GM23248 (cell line): Measurements from ENCODE around the gene NPHP4. TPM values are rescaled to one million over a fixed set of nuclear protein-coding genes. Genes with fewer than 3 reads are reported as not detected.

ENCODE experiments used
- DNase-seq: peaks from one replicate; pipeline ENCODE4 v3.0.0-alpha.2; 2015
- H2AFZ ChIP-seq: fragments of 200-600 bp; sonication (generic); 2 replicates; pipeline ENCODE4 v1.6.1; 2016; ENCODE audit warnings: antibody characterized with exemption
- H3F3A ChIP-seq: fragments of 200-600 bp; sonication (generic); 2 replicates; pipeline ENCODE4 v1.6.1; 2016; ENCODE audit warnings: mild to moderate bottlenecking, antibody characterized with exemption, mixed run types; ENCODE audit not compliant: insufficient read depth
- H3K27ac ChIP-seq: fragments of 200-600 bp; sonication (generic); 2 replicates; pipeline ENCODE4 v1.5.1; 2016; ENCODE audit warnings: mild to moderate bottlenecking
- H3K27me3 ChIP-seq: fragments of 200-600 bp; sonication (generic); replicated peaks from 2 replicates; pipeline ENCODE4 v1.6.1; 2016; ENCODE audit warnings: mild to moderate bottlenecking; ENCODE audit not compliant: insufficient read depth
- H3K36me3 ChIP-seq: fragments of 200-600 bp; sonication (generic); 2 replicates; pipeline ENCODE4 v1.6.1; 2016; ENCODE audit warnings: low read depth, mild to moderate bottlenecking
- H3K4me1 ChIP-seq: fragments of 200-600 bp; sonication (generic); 2 replicates; pipeline ENCODE4 v1.6.1; 2016; ENCODE audit warnings: mild to moderate bottlenecking; ENCODE audit not compliant: insufficient read depth
- H3K4me2 ChIP-seq: fragments of 200-600 bp; sonication (generic); one replicate; pipeline ENCODE4 v1.6.1; 2016; ENCODE audit warnings: mild to moderate bottlenecking; ENCODE audit not compliant: unreplicated experiment
- H3K4me3 ChIP-seq: fragments of 200-600 bp; sonication (generic); 2 replicates; pipeline ENCODE4 v1.5.1; 2016; ENCODE audit warnings: mild to moderate bottlenecking
- H3K79me2 ChIP-seq: fragments of 200-600 bp; sonication (generic); 2 replicates; pipeline ENCODE4 v1.6.1; 2016; ENCODE audit warnings: mild to moderate bottlenecking; ENCODE audit not compliant: insufficient read depth
- H3K9ac ChIP-seq: fragments of 200-600 bp; sonication (generic); 2 replicates; pipeline ENCODE4 v1.6.1; 2016; ENCODE audit warnings: mild to moderate bottlenecking
- H3K9me2 ChIP-seq: fragments of 200-600 bp; sonication (generic); 2 replicates; pipeline ENCODE4 v1.6.1; 2016; ENCODE audit warnings: mixed run types, mild to moderate bottlenecking, moderate library complexity; ENCODE audit not compliant: insufficient read depth
- H3K9me3 ChIP-seq: fragments of 200-600 bp; sonication (generic); one replicate; pipeline ENCODE4 v1.6.1; 2017; ENCODE audit warnings: low read depth
- H4K20me1 ChIP-seq: fragments of 200-600 bp; sonication (generic); 2 replicates; pipeline ENCODE4 v1.6.0; 2016; ENCODE audit not compliant: insufficient read depth
- EZH2 ChIP-seq: fragments of 200-600 bp; sonication (generic); IDR thresholded peaks from 2 replicates; pipeline ENCODE4 v1.6.1; 2018; ENCODE audit warnings: antibody characterized with exemption, mild to moderate bottlenecking; ENCODE audit not compliant: insufficient read depth, poor library complexity, severe bottlenecking
- EZH2phosphoT487 ChIP-seq: fragments of 200-600 bp; sonication (generic); IDR thresholded peaks from 2 replicates; pipeline ENCODE4 v1.6.1; 2018; ENCODE audit warnings: antibody characterized with exemption, moderate library complexity, mild to moderate bottlenecking, low read depth; ENCODE audit not compliant: insufficient read depth
- WGBS, 2 experiments: methylation state at CpG; one replicate each; pipeline ENCODE4 v1.1.6; 2015 to 2017; ENCODE audit warnings: low lambda C conversion rate in 2 of 2, low coverage in 1 of 2; ENCODE audit errors: missing lambda C conversion rate in 2 of 2; 5-methylcytosine and 5-hydroxymethylcytosine counted together
- in situ Hi-C: fragments of 300-500 bp; cut with MboI; formaldehyde crosslinking; loops from 2 replicates; pipeline ENCODE4 v1.15.0; 2020
- polyA plus RNA-seq: library from polyadenylated mRNA; unstranded; fragments of >200 nt; fragmentation: Nextera tagmentation; extraction: Ambion mirVana; gene quantifications from 2 replicates; pipeline ENCODE4 v1.2.1, GENCODE V29; 2016
- total RNA-seq: library from RNA; depleted of rRNA; stranded (reverse); fragments of >200 nt; shearing (Covaris generic); gene quantifications from 2 replicates; pipeline ENCODE4 v1.2.3, GENCODE V29; 2014

The NPHP4 gene
- total and polyA plus RNA-seq, 2 experiments from 2014 or later = 4.0 to 4.2 TPM

DNA sequence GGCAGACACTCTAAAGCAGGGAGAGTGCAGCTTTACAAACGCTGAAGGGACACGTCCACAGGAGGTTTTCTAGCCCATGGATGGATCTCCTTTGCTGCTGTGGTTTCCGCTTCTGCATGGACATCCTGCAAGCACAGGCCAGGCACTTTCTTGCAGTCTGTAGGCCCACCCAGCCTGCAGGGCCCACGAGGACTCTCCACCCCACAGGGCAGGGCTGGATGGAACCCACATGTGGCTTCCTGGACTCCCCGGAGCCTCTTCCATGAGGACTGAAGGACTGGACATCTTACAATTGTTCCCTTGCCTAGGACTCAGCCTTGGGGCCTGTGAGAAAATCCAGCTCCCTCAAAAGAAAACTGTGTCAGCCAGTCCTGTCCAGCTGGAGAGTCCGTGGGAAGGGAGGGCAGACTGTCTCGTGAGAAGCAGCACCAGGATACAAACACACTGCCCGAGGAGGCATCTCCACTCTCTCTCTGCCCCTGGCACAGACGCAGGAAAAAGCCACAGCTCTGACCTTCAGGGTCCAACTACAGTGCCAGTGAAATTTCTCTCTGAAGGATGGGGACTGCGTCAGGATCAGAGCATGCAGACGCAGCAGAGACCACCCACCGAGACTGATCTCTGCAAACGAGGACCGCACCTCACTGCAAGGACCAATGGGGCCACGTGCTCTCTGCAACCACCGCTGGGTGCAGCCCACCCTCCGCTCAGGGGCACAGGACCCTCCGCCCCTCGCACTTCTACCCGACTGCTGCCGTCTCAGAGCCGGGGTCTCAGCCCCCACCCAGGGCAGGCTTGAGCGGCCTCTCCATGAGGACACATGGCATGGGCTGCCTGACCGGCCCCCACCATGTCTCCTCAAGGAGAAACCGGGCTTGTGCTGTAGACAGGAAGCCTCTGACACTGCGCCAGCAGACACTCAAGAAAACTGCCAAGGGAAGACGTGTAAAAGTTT, 130.1 kb downstream of the NPHP4 start:
- Histone ChIP-seq H3K4me2 (no peak overlapping the region), H3K36me3 (no peaks in the 10 kb centered on the region), H3K9me3 (no peaks in the 10 kb centered on the region), H3K27me3 (no peaks in the 10 kb centered on the region), H3K9ac (no peak overlapping the region), H4K20me1 (no peaks in the 10 kb centered on the region), H3K9me2 (no peaks in the 10 kb centered on the region), H3F3A (no peaks in the 10 kb centered on the region), H3K4me1 (no peaks in the 10 kb centered on the region), H2AFZ (no peak overlapping the region), H3K79me2 (no peaks in the 10 kb centered on the region), H3K4me3 (no peak overlapping the region), H3K27ac (no peak overlapping the region)
- TF ChIP-seq EZH2phosphoT487 (no peak), EZH2 (no peak)
- in situ Hi-C loops = no loop called here
- no peak for DNase-seq
- 87 to 89% methylated on average over 25 to 27 of the region's 27 CpGs for WGBS, 2 experiments

DNA sequence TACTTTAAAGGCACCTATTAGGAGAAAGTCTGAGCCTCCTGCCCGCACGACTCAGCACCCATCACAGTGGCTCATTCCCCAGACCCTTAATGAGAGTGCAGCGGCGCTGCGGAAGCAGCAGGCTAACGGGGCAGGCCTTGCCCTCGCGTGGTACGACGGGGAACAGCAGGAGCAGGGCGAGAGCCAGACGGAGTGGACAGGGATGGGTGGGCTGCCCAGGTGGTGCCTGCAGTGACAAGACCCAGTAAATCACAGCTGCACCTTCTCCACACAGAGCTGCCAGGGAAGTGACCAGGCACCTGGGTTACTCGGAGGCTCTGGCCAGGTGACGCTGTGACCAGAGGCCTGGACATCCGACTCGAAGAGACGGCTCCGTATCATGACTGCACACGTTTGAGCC, 131.9 kb downstream of the NPHP4 start:
- H3K27me3 ChIP-seq = no peaks in the 10 kb centered on the region
- H3K4me1 ChIP-seq = no peaks in the 10 kb centered on the region
- in situ Hi-C loops = no loop called here
- no peak overlapping the region for H3K9ac ChIP-seq
- no peak overlapping the region for H3K27ac ChIP-seq
- no peak overlapping the region for H3K4me2 ChIP-seq
- no peaks in the 10 kb centered on the region for H3F3A ChIP-seq
- no peaks in the 10 kb centered on the region for H3K9me3 ChIP-seq
- TF ChIP-seq EZH2 (no peak), EZH2phosphoT487 (no peak)
- no peaks in the 10 kb centered on the region for H3K36me3 ChIP-seq
- H3K4me3 ChIP-seq = no peak overlapping the region
- no peaks in the 10 kb centered on the region for H3K79me2 ChIP-seq
- H4K20me1 ChIP-seq = no peaks in the 10 kb centered on the region
- 92 to 95% methylated on average over 19 of the region's 19 CpGs for WGBS, 2 experiments
- H3K9me2 ChIP-seq = no peaks in the 10 kb centered on the region
- DNase-seq = no peak
- no peak overlapping the region for H2AFZ ChIP-seq

DNA sequence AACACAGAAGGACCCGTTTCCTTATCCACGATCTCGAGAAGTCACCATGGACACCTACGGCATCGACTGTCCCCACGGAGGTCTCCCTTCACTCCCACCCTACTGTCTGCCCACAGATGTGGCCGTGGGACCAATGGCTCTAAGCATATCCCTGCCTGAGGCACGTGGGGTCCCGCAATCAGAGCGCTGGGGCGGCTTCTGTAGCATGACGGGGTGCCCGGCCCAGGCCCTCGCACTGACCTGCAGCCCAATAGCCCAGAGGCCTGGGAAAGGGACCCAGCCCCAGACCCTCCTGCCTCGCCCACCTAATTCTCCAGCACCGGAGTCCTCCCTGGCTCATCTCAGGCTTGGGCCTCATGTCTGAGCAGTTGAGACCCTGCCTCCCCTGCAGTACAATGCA, 132.5 kb downstream of the NPHP4 start:
- no peaks in the 10 kb centered on the region for H3K4me1 ChIP-seq
- in situ Hi-C loops = no loop called here
- TF ChIP-seq EZH2phosphoT487 (no peak), EZH2 (no peak)

DNA sequence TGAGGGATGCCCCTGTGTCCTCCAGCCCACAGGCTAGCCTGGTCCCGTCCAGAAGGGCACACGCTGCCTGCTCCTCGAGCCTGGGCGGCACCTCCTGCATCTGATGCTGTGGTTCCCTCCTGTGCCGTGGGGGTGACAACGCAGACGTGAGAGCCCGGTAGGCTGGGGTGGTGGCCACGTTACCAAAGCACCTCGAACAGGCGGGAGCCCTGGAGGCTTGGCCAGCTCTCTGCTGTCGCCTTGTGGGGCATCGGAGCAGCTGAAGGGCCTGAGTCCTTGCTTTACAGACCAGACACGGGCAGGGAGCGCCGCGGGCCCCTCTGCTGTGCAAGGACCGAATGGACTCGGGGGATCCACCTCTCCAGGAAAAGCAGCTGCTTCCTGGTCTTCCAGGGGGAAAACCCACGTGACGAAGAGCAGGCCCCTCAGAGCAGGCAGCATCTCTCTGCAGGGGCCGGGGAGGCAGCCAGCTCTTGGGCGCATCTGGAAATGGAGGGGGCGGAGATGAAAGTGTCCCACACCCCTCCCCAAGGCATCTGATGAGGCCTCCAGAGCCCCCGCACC, 133.3 kb downstream of the NPHP4 start:
- in situ Hi-C loops = no loop called here
- H3K9me2 ChIP-seq = no peaks in the 10 kb centered on the region
- no peak for TF ChIP-seq EZH2
- no peak overlapping the region for H3K4me2 ChIP-seq
- H3K9me3 ChIP-seq = no peaks in the 10 kb centered on the region
- H3K27me3 ChIP-seq = no peaks in the 10 kb centered on the region
- WGBS, 2 experiments = 85 to 90% methylated on average over 25 of the region's 25 CpGs
- no peak overlapping the region for H2AFZ ChIP-seq
- no peak overlapping the region for H3K9ac ChIP-seq
- H3K79me2 ChIP-seq = no peaks in the 10 kb centered on the region
- no peak overlapping the region for H3K4me3 ChIP-seq
- H3K36me3 ChIP-seq = no peaks in the 10 kb centered on the region
- no peaks in the 10 kb centered on the region for H3K4me1 ChIP-seq
- H3K27ac ChIP-seq = no peak overlapping the region
- H3F3A ChIP-seq = no peaks in the 10 kb centered on the region
- no peaks in the 10 kb centered on the region for H4K20me1 ChIP-seq
- DNase-seq = no peak

More for the DNA sequence above, 132.5 kb downstream of the NPHP4 start:
- no peaks in the 10 kb centered on the region for H3K27me3 ChIP-seq
- H4K20me1 ChIP-seq = no peaks in the 10 kb centered on the region
- H3K27ac ChIP-seq = no peak overlapping the region
- no peaks in the 10 kb centered on the region for H3K79me2 ChIP-seq
- no peaks in the 10 kb centered on the region for H3K9me2 ChIP-seq
- no peak overlapping the region for H3K9ac ChIP-seq
- H3K36me3 ChIP-seq = no peaks in the 10 kb centered on the region
- no peaks in the 10 kb centered on the region for H3K9me3 ChIP-seq
- 91 to 93% methylated on average over 16 of the region's 16 CpGs for WGBS, 2 experiments
- no peak overlapping the region for H3K4me2 ChIP-seq
- no peak overlapping the region for H2AFZ ChIP-seq
- H3K4me3 ChIP-seq = no peak overlapping the region
- H3F3A ChIP-seq = no peaks in the 10 kb centered on the region
- no peak for DNase-seq
